MCF 10A (cell line): ENCODE data around the gene SEPHS1. TPM values are rescaled to one million over a fixed set of nuclear protein-coding genes. Genes with fewer than 3 reads are reported as not detected.

ENCODE experiments used
- BruUV-seq: library from RNA; stranded (reverse); fragments of 400-500 nt; replicated peaks from 2 replicates; lab custom pipeline; 2021; lab: Mats Ljungman, UMichigan
- CTCF ChIA-PET: fragments of 300-600 bp; sonication (Branson Sonifier 250); formaldehyde crosslinking; extraction: SDS; loops from one replicate; lab custom pipeline; 2021; ENCODE audit warnings: antibody characterized with exemption, inconsistent platforms; lab: Yijun Ruan, JAX
- POLR2A ChIA-PET: fragments of 300-600, 350-650 bp; sonication (Branson Sonifier 250); formaldehyde crosslinking; extraction: SDS; loops from one replicate; lab custom pipeline; 2020; ENCODE audit warnings: antibody characterized with exemption, inconsistent platforms; lab: Yijun Ruan, JAX
- DNase-seq: peaks from one replicate; pipeline ENCODE4 v3.0.0-alpha.2; 2018; ENCODE audit not compliant: unreplicated experiment
- H3K27ac Mint-ChIP-seq: one replicate; pipeline ENCODE4 v1.8.0; 2022; ENCODE audit warnings: mild to moderate bottlenecking, low read depth, mixed read lengths; ENCODE audit not compliant: unreplicated experiment
- H3K27me3 Mint-ChIP-seq: one replicate; pipeline ENCODE4 v1.8.0; 2022; ENCODE audit warnings: mixed read lengths; ENCODE audit not compliant: insufficient read depth, unreplicated experiment
- H3K36me3 Mint-ChIP-seq: one replicate; pipeline ENCODE4 v1.8.0; 2022; ENCODE audit warnings: mild to moderate bottlenecking, moderate library complexity, mixed read lengths; ENCODE audit not compliant: insufficient read depth, unreplicated experiment
- H3K4me1 Mint-ChIP-seq: one replicate; pipeline ENCODE4 v1.8.0; 2022; ENCODE audit warnings: mixed read lengths; ENCODE audit not compliant: insufficient read depth, unreplicated experiment
- H3K4me3 Mint-ChIP-seq: one replicate; pipeline ENCODE4 v1.8.0; 2022; ENCODE audit warnings: mild to moderate bottlenecking, moderate library complexity, mixed read lengths; ENCODE audit not compliant: unreplicated experiment
- H3K9me3 Mint-ChIP-seq: one replicate; pipeline ENCODE4 v1.8.0; 2022; ENCODE audit warnings: mixed read lengths; ENCODE audit not compliant: unreplicated experiment
- CTCF ChIP-seq: fragments of 200-600 bp; IDR thresholded peaks from one replicate; pipeline ENCODE4 v1.8.0; 2022; ENCODE audit warnings: antibody characterized with exemption, mild to moderate bottlenecking; ENCODE audit not compliant: unreplicated experiment
- intact Hi-C: fragments of 100-400 bp; cut with micrococcal nuclease; formaldehyde crosslinking; loops from 2 replicates; pipeline ENCODE4 v1.14.1; 2022
- total RNA-seq: library from RNA; stranded (reverse); gene quantifications from 2 replicates; pipeline ENCODE4 v1.2.3, GENCODE V29; 2022

The SEPHS1 gene
- total RNA-seq, 1 experiment from 2014 or later = 60.8 TPM

GRCh38 chr10:13372524-13372923 is 24.4 kb upstream of the SEPHS1 start:
- H3K9me3 Mint-ChIP-seq = no peaks in the 10 kb centered on the region
- POLR2A ChIA-PET = interaction anchor here (0.9 to 2.5 kb wide), 6 partner anchors 8 to 214 kb away, joined by 4 to 15 read pairs (median 5); partner anchors contain the start of genes PRPF18 and SEPHS1
- H3K4me1 Mint-ChIP-seq = no peaks in the 10 kb centered on the region
- no peak for DNase-seq
- no peak for TF ChIP-seq CTCF
- intact Hi-C loops = loop anchor here (1.0 to 5.0 kb wide), 5 partner anchors 68 to 406 kb away; partner anchors contain the start of gene PRPF18
- no TSS peak for BruUV-seq
- no peaks in the 10 kb centered on the region for H3K36me3 Mint-ChIP-seq
- CTCF ChIA-PET = interaction anchor here (0.5 to 6.6 kb wide), 51 partner anchors 9 to 1657 kb away, joined by 3 to 91 read pairs (median 4); partner anchors contain the start of genes BEND7 and PRPF18
- no peaks in the 10 kb centered on the region for H3K27me3 Mint-ChIP-seq
- H3K4me3 Mint-ChIP-seq = no peak overlapping the region
- H3K27ac Mint-ChIP-seq = no peak overlapping the region

GRCh38 chr10:13371897-13372470 is 23.9 kb upstream of the SEPHS1 start:
- Mint-ChIP-seq H3K4me1 (no peaks in the 10 kb centered on the region), H3K27me3 (no peaks in the 10 kb centered on the region), H3K36me3 (no peaks in the 10 kb centered on the region), H3K4me3 (no peak overlapping the region), H3K9me3 (no peaks in the 10 kb centered on the region), H3K27ac (no peak overlapping the region)
- CTCF ChIA-PET = interaction anchor here (0.5 to 6.6 kb wide), 51 partner anchors 9 to 1657 kb away, joined by 3 to 91 read pairs (median 4); partner anchors contain the start of genes BEND7 and PRPF18
- peak; percentile 94 for TF ChIP-seq CTCF
- POLR2A ChIA-PET = interaction anchor here (0.9 to 2.5 kb wide), 6 partner anchors 8 to 215 kb away, joined by 4 to 15 read pairs (median 5); partner anchors contain the start of genes PRPF18 and SEPHS1
- BruUV-seq = no TSS peak
- peak; percentile 90 for DNase-seq
- intact Hi-C loops = loop anchor here (1.0 to 5.0 kb wide), 5 partner anchors 68 to 407 kb away; partner anchors contain the start of gene PRPF18

- TF ChIP-seq CTCF = no peak
- no TSS peak for BruUV-seq
- H3K9me3 Mint-ChIP-seq = no peaks in the 10 kb centered on the region
- H3K27me3 Mint-ChIP-seq = no peaks in the 10 kb centered on the region
- POLR2A ChIA-PET = no interaction called here
- no peak overlapping the region for H3K4me3 Mint-ChIP-seq
- intact Hi-C loops = no loop called here
- no peak for DNase-seq
- CTCF ChIA-PET = interaction anchor here (0.6 to 1.2 kb wide), 5 partner anchors 11 to 391 kb away, joined by 3 to 6 read pairs (median 3); partner anchors contain the start of gene PRPF18
- H3K4me1 Mint-ChIP-seq = no peaks in the 10 kb centered on the region
- no peak overlapping the region for H3K27ac Mint-ChIP-seq
- H3K36me3 Mint-ChIP-seq = no peaks in the 10 kb centered on the region
Observed at GRCh38 chr10:13366891-13367290, 18.8 kb upstream of the SEPHS1 start.

GRCh38 chr10:13365831-13366230 is 17.7 kb upstream of the SEPHS1 start:
- ChIA-PET CTCF (interaction anchor here (0.6 to 1.2 kb wide), 2 partner anchors 74 to 137 kb away, joined by 3 to 6 read pairs; no protein-coding TSS in a partner anchor), POLR2A (interaction anchor here (1.3 kb wide), 1 partner anchor 13 kb away, joined by 3 read pairs; no protein-coding TSS in a partner anchor)
- Mint-ChIP-seq H3K4me1 (no peaks in the 10 kb centered on the region), H3K9me3 (no peaks in the 10 kb centered on the region), H3K27me3 (no peaks in the 10 kb centered on the region), H3K4me3 (no peak overlapping the region), H3K27ac (no peak overlapping the region), H3K36me3 (no peaks in the 10 kb centered on the region)
- no TSS peak for BruUV-seq
- no peak for TF ChIP-seq CTCF
- intact Hi-C loops = no loop called here
- no peak for DNase-seq
